Ovary (tissue), 3 donors: Measurements from ENCODE around the gene SMOC2.

Experiments used
- CTCF ChIP-seq, 3 donors: fragments of 450-650 bp in 2 of 3; fragments of 200-600 bp in 1 of 3; IDR thresholded peaks; one replicate each; pipeline versions ENCODE4 v1.5.1 to v1.8.0; 2016 to 2022; ENCODE audit warnings: antibody characterized with exemption in 3 of 3, mild to moderate bottlenecking in 1 of 3
- POLR2A ChIP-seq: fragments of 450-650 bp; IDR thresholded peaks from one replicate; pipeline ENCODE4 v1.6.1; 2017; ENCODE audit warnings: antibody characterized with exemption, mild to moderate bottlenecking, moderate library complexity
- donor health status: DM: no; HTN: no; CAD: no.

GRCh38 chr6:168540713-168541291, 99.8 kb downstream of the SMOC2 start:
- TF ChIP-seq POLR2A (no peak), CTCF (IDR thresholded peaks at IDR 0.05) (no peak)
